Fibroblast of lung (primary cell): ENCODE results near the gene STMN3.

Experiments used
- EZH2 ChIP-seq: IDR thresholded peaks from 2 replicates; pipeline ENCODE4 v1.5.1; 2012; ENCODE audit warnings: low read length, control low read depth, mild to moderate bottlenecking; ENCODE audit errors: missing control alignments
- TF ChIP-seq, protein P1 (sequence below), 2 donors: IDR thresholded peaks in 1 of 2; conservative IDR thresholded peaks in 1 of 2; 1 replicate in 1 of 2; 2 replicates in 1 of 2; pipeline ENCODE4 v1.5.1; 2011 to 2012; ENCODE audit warnings: low read length in 2 of 2, control low read depth in 1 of 2, inconsistent platforms in 1 of 2, low read depth in 1 of 2, mild to moderate bottlenecking in 1 of 2

DNA sequence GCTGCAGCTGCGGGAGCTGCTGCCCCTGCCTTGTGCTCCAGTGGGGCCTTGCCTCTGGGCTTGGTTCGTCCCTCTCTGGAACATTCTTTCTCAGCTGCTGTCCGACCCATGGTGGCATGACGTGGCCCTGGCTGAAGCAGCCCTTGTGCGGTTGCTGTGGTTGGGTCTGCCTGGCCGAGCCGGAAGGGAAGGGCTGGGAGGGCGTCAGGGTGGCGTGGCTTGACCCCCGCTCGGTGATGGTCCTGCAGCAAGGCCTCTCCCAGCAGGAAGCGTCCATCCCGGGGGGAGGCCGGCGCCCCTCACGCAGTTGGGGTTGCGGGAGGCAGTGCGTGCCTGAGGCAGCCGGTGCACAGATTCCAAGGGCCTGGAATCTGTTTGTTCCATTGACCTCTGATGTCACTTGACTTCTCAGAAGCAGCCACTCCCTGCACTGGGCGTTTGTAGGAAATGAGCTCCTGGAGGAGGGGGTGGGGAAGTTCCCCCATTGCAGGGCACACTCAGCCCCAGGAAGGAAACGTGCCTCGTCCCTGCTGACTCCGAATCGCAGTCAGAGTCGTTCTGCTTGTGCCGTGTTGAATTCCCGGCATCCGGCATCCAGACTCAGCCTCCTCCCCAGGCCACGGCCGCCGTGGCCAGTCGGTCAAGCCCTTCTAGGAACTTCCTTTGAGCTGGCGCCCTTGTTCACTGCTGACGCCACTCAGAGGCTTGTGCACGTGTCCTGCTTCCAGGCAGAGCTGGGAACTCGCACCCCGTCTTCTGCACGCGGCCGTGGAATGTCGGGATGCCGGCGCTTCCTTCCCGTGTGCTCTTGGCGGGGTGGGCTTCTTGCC is 33.5 kb upstream of the STMN3 start:
- TF ChIP-seq, protein P1, sequence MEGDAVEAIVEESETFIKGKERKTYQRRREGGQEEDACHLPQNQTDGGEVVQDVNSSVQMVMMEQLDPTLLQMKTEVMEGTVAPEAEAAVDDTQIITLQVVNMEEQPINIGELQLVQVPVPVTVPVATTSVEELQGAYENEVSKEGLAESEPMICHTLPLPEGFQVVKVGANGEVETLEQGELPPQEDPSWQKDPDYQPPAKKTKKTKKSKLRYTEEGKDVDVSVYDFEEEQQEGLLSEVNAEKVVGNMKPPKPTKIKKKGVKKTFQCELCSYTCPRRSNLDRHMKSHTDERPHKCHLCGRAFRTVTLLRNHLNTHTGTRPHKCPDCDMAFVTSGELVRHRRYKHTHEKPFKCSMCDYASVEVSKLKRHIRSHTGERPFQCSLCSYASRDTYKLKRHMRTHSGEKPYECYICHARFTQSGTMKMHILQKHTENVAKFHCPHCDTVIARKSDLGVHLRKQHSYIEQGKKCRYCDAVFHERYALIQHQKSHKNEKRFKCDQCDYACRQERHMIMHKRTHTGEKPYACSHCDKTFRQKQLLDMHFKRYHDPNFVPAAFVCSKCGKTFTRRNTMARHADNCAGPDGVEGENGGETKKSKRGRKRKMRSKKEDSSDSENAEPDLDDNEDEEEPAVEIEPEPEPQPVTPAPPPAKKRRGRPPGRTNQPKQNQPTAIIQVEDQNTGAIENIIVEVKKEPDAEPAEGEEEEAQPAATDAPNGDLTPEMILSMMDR (conservative IDR thresholded peaks at IDR 0.05 in 1 of 2, IDR thresholded peaks at IDR 0.05 in 1 of 2; ENCODE audit: low read depth in 1 of 2, low read length in 2 of 2) = no peak
- TF ChIP-seq EZH2 = no peak
